Right renal pelvis (tissue), 4 donors: ENCODE data around the gene TFIP11. TPM values are rescaled to one million over a fixed set of nuclear protein-coding genes. Genes with fewer than 3 reads are reported as not detected.

Experiments used
- DNase-seq, 4 donors: peaks; one replicate each; pipeline ENCODE4 v3.0.0-alpha.2; 2013; ENCODE audit warnings: low read depth in 4 of 4, low spot score in 3 of 4, missing footprints in 1 of 4
- polyA plus RNA-seq, 4 donors: library from polyadenylated mRNA; unstranded; fragments of 120-200 nt; gene quantifications; one replicate each; pipeline ENCODE4 v1.2.1, GENCODE V29; 2013; ENCODE audit not compliant: insufficient read length in 4 of 4

Gene TFIP11
- polyA plus RNA-seq: 10 to 100 TPM; 39.9 to 44.4 (median 41.8) TPM

DNA sequence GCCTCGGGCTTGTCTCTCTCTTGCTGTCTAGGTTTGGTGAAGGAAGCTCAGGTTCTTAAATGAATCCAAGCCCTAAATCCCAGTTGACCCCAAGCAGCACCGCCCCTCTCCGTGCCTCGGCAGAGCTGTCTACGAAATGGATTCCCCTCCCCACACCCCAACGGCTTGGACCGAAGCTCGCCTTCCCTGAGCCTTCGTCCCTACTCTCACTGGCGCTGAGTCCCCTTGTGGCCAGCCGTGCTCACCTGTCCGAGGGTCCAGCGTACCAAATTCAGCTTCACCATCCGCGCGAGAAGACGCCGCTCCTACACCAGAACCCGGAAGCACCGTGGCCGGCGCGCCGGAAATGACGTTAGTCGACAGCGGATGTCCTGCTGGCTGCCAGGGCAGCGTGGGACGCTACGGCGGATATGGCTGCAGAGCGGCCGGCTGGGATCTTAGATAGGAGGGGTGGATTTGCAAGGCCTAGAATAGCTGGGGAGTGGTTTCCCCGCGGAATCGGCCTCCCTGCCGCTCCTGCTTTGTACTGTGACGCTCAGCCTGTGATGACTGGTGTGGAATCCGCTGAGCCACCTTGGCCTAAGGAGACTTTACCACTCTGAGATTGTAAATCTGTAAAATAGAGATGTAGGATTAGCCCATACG lies at the start of gene TFIP11:
Gene TFIP11, minus strand, starts transcription at position 325 of the 645 bp plus-strand sequence. CDS start 2,201 bp downstream, outside the sequence.
- DNase-seq: peak; percentile 79 to 91 (median 84)

DNA sequence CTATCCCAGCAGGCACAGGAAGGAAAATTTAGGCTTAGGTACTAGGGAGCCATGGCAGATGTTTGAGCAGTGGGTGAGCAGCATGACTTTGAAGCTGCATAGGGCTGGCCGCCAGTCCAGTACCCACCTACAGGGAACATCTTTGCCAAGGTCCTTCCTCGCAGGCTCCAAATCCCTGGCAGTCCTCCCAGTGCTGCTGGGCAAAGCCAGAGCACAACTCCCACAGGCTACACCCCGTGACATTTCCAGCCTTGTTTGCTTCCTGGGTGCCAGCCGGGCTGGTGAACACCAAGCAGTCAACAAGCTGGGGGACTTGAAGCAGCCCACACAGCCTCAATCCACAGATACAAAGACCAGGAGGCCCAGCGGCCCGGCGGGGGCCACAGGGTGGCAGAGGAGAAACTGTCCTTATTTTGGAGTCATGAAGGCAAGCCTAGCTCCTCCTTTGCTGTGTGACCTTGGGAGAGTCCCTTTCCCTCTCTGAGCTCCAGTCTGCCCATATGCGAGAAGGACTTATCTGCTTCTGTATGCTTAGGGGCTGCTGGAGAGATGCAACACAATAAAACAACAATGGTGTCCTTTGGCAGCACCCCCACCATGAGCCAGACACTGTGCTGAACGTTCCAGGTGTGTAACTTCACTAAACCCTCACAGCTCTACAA lies 49.6 kb upstream of the TFIP11 start:
- DNase-seq: no peak

DNA sequence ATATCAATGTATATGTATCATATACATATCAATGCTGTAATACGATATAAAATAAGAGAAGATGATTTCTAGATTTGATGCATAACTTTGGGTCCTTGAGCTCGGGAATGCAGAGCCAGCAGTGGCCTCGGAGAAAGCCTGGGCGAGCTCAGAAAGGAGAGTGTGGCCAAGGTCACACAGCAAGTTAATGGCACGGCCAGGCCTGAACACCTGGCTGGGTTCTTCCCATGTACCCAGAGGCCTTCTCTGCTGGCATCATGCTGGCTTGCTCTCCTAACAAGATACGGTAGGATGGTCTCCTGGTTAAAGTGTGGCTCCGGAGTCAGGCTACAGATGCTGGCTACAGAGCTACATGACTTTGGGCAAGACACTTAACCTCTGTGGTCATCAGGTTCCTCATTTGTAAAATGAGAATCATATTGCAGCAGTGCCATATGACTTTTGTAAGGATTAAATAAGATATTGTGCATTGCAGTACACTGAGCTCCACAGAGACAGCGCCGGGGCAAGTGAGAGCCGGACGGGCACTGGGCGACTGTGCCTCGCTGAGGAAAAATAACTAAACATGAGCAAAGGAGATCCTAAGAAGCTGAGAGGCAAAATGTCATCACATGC lies 47.8 kb upstream of the TFIP11 start:
- DNase-seq: no peak

DNA sequence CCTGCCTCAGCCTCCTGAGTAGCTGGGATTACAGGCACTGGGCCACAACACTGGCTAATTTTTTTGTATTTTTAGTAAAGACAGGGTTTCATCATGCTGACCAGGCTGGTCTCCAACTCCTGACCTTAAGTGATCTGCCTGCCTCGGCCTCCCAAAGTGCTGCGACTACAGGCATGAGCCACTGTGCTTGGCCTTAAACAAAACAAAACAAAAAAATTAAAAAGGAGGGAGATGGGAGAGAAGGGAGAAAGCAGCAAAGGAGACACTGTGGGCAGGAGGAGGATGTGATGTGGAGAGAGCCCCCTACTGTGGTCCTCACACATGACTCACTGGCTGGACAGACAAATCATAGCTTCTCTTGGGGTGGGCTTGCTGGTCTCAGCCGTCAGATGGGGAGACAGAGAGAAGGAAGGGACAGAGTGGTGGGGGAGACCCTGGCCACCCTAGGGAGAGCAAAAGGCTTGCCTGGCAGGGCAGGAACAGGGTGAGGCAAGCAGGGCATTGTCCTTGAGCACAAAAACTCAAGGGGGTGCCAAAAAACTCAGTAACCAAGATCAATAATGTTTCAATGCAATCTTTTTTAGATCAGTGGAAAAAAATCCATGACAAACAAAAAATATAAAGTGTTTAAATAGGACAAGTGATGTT lies 46.1 kb upstream of the TFIP11 start:
- no peak for DNase-seq

DNA sequence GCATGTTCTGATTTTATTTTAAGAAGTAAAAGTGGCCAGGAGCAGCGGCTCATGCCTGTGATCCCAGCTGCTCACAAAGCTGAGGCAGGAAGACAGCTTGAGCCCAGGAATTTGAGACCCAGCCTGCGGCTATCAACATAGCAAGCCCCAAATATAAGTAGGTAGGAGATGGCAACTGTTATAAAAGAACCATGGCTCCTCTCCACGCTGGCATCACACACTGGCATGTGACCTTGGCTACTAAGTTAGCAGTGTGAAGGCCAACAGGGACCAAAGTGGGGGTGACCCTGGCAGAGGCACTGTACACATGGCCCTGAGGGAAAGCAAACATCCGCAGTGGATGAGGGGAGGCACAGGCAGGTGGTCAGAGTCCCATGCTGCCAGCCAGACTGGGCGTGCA lies 44.6 kb upstream of the TFIP11 start:
- DNase-seq: no peak

DNA sequence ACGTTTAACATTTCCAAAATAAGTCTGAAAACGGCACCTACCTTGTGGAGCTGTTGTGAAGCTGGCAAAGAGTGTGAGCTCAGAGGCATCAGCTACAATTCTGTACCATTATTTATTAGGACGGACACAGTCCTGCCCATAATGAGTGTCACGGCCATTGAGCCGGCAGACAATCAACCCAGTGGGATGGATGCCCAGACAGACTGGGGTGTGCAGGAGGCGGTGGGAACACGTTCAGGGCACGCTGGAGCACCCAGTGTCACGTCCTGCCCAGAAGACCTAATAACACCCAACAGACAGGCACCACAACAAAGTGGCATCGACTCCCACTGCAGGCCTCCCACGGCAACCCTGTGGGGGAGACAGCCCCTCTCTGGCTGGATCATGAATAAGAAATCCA lies 43.2 kb upstream of the TFIP11 start:
- DNase-seq: no peak

DNA sequence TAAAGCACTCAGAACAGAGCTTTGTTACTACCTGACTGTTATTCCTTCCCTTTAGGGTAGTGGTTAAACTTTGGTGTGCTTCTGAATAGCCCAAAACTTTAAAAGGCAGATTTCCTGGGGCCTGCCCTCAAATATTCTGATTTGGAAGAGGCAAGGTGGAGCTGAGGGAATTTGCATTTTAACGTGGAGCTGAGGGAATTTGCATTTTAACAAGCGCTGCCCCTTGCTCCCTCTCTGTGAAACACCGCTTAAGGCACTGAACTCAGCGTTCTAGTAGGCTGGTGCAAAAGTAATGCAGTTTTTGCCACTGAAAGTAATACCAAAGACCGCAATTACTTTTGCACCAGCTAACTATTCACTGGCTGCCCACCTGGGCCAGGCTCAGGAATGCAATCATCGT lies 42.7 kb upstream of the TFIP11 start:
- no peak for DNase-seq

DNA sequence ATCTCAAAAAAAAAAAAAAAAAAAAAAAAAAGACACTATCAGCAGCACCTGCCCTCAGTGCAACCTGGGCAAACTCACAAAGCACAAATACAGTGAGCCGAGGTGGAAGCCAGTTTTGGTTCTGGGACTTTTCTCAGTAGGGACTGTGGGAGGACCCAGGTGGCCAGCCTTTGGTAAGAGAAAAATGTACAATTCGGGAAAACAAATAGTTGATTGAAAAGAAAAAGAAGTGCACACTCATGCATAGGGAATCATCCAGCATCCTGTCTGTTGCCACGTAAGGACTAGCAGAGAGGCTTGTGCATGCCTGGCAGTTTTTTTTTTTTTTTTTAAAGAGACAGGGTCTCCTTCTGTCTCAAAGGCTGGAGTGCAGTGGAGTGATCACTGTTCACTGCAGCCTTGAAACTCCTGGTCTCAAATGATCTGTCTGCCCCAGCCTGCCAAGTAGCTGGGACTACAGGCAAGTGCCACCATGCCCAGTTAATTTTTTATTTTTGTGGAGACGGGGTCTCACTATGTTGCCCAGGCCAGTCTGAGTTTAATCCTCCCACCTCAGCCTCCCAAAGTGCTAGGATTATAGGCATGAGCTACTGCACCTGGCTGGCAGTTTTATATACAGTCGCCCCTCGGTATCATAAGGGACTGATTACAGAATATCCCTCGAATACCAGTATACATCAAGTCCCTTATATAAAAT lies 40.9 kb upstream of the TFIP11 start:
- no peak for DNase-seq

DNA sequence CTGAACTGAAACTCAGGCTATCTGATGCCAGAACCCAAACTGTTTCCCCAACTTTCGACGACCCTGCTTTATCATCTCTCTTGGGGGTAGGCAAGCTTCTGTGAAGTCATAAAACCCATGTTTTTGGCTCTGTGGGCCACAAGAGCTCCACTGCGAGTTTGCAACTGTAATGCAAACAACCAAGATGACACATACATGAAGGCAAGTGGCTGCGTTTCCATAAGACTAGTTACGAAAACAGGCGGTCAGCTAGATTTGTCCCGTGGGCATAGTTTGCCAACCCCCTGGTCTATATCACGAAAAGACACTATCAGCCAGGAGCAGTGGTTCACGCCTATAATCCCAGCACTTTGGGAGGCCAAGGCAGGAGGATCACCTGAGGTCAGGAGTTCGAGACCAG lies 40.2 kb upstream of the TFIP11 start:
- DNase-seq: no peak

DNA sequence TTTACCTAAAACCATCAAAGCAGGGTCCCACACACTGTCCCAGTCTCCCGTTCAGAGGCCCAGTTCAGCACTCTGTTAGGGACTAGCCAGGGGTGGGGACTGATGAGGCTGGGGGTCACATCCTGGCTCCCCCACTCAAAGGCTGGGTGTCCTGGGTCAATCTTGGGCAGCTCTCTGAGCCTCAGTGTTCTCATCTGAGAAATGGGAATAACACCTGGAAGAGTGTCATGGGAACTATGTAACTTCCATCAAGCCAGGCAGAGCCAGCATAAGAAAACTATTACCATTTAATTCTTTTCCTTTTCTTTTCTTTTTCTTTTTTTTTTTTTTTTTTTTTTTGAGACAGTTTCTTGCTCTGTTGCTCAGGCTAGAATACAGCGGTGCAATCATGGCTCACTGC lies 39.3 kb upstream of the TFIP11 start:
- DNase-seq: no peak

DNA sequence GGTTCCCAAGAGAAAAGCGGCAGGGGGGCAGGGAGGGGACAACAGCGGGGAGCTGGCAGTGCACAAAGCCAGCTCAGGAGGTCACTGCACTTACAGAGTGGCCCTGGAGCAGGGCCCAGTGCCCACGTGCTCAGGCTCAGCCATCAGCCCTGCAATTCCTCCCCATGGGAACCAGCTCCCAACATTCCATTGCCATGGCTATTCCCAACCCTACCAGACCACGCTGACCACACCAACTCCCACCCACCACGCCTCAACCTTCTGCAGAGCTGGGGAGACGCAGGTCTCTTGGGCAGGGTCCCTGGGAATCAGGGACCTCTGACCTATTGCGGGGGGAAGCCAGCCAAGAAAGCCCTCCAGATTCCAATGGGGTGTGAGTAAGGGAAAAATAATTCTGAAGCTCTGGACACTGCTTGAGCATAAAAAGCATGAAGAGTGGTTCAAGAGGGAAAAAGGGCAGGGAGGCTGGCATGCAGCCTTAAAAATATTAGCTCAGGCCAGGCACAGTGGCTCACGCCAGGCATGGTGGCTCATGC lies 38.3 kb upstream of the TFIP11 start:
- DNase-seq: no peak

DNA sequence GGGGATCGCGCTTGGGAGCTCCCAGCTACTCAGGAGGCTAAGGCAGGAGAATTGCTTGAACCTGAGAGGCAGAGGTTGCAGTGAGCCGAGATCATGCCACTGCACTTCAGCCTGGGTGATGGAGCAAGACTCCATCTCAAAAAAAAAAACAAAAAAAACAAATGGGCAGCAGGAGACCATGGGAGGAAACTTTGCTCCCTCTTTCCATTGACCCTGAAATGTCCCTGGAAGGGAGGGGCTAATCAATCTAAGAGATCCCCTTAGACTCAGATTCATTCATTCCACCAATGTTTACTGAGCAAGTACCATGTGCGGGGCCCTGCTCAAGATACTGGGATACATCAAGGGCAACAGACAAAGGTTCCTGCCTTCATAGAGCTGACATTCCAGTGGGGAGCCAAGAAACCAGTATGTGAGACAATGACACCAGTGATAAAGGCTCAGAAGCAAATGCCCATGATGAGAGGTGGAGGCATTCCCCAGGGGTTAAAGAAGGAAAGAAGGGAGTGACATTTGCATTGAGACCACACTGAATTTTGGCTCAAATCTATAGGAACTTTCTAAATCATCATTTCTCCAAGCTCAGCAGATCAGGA lies 37.7 kb upstream of the TFIP11 start:
- DNase-seq: no peak

DNA sequence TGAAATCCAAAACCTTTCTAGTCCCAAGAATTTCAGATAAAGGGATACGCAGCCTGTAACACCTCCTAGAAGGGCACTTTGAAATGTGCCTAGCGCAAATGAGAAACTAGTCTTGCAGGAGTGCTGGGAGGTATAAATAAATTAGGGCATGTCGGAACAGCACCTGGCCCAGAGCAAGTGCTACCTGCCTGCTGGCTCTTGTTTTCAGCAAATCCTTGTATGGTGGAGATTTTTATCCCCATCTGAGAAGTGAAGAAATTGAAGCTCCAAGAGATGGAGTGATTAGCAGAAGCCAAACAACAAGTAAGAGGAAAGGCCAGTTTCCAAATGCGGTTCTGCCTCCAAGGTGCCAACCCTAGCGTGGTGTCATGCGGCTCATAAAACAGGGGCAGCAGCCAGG lies 36.7 kb upstream of the TFIP11 start:
- no peak for DNase-seq

DNA sequence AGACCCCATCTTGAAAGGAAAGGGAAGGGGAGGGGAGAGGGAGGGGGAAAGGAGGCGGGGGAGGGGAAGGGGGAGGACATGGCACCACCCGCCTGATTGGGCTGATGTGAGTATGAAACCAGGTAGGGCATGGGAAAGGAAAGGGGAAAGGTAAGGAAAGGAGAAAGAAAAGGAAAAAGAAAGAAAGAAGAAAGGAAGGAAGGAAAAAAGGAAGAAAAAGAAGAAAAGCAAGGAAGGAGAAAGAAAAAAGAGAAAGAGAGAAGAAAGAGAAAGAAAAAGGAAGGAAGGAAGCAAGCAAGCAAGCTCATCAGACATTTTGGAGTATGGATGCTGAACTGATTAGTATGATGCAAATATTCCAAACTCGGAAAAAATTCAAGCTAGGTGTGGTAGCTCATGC lies 36.0 kb upstream of the TFIP11 start:
- DNase-seq: no peak

DNA sequence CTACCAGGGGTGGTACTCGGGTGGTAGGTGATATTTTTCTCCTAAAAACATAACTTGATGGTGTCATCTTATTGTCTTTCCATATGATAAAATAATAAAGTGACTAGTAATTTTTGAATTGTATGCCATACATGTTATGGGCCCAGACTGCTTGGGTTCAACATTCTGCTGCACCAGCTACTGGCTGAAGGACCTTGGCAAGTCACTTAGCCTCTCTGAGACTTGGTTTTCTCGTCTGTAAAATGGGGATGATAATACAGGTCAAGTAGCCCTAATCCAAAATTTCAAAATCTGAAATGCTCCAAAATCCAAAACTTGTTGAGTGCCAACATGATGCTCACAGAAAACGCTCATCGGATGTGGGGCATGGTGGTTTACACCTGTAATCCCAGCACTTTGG lies 35.6 kb upstream of the TFIP11 start:
- DNase-seq: no peak

DNA sequence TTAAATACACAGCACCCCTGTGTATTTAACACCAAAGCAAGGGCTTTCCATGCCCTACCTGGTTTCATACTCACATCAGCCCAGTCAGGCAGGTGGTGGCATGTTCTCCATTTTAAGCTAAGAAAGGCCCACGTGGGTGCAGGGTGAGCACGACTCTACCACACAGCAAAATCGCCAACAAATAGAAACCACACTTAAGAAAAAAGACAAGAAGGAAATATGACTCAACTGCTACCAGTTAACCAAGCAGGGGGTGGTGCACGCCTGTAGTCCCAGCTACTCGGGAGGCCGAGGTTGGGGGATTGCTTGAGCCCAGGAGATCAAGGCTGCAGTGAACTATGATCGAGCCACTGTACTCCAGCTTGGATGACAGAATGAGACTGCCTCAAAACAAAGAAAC lies 35.2 kb upstream of the TFIP11 start:
- DNase-seq: no peak

DNA sequence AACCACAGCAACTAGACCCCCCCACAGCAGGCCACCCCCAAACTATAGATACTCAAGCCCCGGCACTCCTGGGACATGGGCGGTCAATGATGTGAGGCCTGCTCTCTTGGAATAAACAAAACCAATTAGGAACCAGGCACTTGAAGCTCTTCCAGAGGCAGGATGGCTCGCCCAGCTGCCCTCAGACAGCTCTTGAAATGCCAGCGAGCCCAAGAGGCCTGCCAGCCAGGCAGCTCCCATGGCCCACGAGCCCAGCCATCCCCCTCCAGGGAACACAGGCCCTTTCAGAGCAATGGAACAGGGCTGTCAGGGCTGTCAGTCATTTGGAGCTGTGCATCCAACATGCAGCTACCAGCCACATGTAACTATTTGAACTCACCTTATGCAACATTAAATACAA lies 34.0 kb upstream of the TFIP11 start:
- no peak for DNase-seq

DNA sequence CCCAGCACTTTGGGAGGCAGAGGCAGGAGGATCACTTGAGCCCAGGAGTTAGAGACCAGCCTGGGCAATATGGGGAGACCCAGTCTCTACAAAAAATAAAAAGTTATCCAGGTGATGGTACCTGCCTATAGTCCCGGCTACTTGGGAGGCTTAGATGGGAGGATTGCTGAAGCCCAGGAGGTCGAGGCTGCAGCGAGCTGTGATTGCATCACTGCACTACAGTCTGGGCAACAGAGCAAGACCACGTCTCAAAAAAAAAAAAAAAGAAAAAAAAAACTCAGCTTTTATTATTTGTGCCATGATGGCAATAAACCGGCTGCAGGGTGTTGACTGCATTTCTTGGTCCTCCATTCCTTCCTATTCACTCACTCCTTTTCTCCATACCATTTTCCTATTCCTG lies 33.6 kb upstream of the TFIP11 start:
- DNase-seq: no peak

DNA sequence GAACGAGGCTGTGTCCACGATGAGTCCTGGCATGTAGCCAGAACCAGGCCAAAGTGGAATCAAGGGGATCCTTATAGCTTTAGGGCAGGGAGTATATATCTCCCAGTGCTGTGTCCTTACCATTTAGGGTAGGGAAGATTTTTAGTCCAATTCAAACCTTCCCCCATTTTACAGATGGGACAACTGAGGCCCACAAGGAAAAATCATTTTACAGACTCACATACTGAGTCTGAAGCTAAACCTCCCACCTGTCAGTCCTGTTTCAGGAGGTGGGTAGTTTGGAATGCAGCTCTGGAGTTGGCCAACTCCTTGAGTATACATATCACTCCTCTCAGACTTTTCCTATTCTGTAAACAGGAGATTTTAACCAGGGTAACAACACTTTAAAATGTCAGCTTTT lies 33.1 kb upstream of the TFIP11 start:
- no peak for DNase-seq

DNA sequence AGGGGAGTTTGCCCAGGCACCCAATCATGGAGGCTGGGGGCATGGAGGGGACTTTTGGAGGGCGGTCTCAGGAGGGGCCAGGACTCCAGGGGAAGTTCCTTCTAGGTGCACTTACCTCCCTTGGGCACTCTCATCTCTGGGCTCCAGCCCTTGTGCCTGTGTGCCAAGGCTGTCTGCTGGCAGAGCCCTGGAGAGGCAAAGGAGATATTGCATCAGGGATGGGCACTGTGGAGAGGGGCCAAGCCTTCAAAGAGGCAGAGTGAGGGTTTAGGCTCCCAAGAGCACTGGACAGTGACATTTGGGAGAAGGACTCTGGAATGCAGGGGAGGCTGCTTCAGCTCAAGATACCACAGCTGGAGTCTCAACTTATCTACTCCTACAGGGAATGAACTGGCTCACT lies 32.2 kb upstream of the TFIP11 start:
- no peak for DNase-seq
